ENCODE results near the gene LPAR5.

Gene LPAR5

DNA sequence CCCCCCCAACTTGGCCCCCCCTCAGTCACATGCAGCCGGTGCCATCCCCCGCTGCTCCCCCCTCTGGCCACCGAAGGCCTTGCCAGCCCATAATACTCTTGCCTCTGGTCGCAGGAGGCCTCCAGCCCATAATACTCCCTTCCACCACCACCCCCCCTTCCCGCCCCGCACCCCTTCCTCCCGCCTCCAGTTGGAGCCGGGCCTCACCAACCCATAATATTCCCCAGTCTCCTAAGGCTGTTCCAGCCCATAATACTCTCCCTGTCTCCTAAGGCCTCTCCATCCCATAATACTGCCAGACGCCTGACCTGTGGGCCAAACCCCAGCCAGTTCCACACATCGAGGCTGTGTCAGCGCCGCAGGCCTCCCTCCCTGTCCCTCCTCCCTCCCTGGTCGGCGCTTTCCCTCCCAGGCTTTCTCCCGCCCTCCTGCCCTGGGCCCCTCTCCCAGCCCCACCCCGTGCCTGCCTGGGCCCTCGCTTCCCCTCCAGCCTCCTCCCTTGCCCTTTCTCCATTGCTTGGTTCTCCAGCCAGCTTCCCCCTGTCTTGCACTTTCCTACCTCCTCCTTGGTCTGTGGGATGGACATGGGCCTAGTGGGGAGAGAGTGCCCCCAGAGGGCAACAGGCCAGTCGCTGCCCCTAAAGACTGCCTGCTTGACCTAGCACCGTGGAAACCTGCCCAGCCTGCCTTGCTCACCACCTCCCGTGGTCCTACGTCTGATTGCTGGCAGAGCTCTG lies 21.8 kb downstream of the LPAR5 start:
- TF ChIP-seq, protein P1, sequence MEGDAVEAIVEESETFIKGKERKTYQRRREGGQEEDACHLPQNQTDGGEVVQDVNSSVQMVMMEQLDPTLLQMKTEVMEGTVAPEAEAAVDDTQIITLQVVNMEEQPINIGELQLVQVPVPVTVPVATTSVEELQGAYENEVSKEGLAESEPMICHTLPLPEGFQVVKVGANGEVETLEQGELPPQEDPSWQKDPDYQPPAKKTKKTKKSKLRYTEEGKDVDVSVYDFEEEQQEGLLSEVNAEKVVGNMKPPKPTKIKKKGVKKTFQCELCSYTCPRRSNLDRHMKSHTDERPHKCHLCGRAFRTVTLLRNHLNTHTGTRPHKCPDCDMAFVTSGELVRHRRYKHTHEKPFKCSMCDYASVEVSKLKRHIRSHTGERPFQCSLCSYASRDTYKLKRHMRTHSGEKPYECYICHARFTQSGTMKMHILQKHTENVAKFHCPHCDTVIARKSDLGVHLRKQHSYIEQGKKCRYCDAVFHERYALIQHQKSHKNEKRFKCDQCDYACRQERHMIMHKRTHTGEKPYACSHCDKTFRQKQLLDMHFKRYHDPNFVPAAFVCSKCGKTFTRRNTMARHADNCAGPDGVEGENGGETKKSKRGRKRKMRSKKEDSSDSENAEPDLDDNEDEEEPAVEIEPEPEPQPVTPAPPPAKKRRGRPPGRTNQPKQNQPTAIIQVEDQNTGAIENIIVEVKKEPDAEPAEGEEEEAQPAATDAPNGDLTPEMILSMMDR (IDR thresholded peaks at IDR 0.05; ENCODE audit: low read depth, low read length), result no peak

DNA sequence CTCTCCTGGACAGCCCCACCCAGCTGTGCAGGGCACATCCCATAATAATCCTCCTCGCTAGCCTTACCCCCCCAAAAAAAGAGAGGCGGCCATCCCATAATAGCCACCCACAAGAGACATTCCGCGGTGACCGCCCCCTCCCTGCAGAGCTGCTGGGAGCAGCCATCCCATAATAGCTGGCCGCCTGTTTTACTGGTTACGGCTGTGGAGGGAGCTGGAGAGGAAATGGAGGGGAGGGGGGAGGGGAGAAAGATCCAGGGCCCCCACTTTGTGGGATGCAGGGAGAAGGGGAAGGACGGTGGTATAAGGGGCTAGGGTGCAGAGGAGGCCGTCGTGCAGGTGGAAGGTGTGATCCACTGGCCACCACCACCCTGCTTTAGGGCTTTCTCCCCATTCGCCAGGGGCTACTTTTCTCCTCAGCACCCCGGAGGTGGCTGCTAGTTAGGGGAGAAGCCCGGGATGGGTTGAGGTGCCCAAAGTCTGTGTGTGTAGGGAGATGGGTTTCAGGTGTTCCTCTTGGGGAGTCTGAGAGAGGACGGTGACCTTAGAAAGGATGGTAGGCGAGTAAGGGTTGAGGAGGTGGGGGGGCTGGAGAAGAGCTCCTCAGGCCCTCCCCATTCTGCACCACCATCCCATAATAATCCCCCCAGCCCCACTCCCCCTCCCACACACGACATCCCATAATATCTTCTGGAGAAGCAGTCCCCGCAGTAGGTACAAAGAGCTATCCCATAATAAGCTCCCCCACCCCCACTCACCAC lies 22.6 kb downstream of the LPAR5 start:
- Histone ChIP-seq H3K9me3 (no peaks in the 10 kb centered on the region), H3K36me3 (no peaks in the 10 kb centered on the region), H3K4me3 (ENCODE audit: low read depth, low read length) (peak overlapping the region; percentile 38), H3K27me3 (no peaks in the 10 kb centered on the region), H3K4me1 (peaks cover 30% of the 10 kb centered on the region)
- peak; percentile 82 for DNase-seq
- TF ChIP-seq, protein P1 (IDR thresholded peaks at IDR 0.05; ENCODE audit: low read depth, low read length), result no peak

More for the DNA sequence above, 21.8 kb downstream of the LPAR5 start:
- no peaks in the 10 kb centered on the region for H3K9me3 ChIP-seq
- H3K27me3 ChIP-seq, result no peaks in the 10 kb centered on the region
- DNase-seq, result peak; percentile 97
- no peaks in the 10 kb centered on the region for H3K36me3 ChIP-seq
- no peak overlapping the region for H3K4me3 ChIP-seq (ENCODE audit: low read depth, low read length)
- peaks cover 24% of the 10 kb centered on the region for H3K4me1 ChIP-seq

DNA sequence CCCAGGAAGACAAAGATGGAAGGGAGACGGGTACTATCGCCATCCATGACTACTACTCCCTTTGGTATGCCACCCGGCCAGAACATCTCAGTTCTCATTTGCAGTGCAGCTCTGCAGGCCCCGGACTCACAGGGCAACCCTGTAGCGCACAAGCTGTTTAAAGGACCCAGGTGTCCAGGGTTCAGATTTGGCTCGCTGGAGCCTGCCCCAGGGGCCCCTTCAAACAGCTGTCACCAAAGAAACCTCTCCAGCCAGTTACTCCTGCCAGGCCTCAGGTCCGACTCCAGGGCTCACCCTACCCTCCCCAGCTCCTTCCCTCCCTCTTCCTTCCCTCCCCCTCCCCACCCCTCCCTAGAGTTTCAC lies 23.1 kb downstream of the LPAR5 start:
- H3K27me3 ChIP-seq, result no peaks in the 10 kb centered on the region
- no peaks in the 10 kb centered on the region for H3K9me3 ChIP-seq
- no peaks in the 10 kb centered on the region for H3K36me3 ChIP-seq
- H3K4me3 ChIP-seq (ENCODE audit: low read depth, low read length), result peak overlapping the region; percentile 38
- no peak for DNase-seq
- TF ChIP-seq, protein P1 (IDR thresholded peaks at IDR 0.05; ENCODE audit: low read depth, low read length), result no peak
- H3K4me1 ChIP-seq, result peaks cover 36% of the 10 kb centered on the region

DNA sequence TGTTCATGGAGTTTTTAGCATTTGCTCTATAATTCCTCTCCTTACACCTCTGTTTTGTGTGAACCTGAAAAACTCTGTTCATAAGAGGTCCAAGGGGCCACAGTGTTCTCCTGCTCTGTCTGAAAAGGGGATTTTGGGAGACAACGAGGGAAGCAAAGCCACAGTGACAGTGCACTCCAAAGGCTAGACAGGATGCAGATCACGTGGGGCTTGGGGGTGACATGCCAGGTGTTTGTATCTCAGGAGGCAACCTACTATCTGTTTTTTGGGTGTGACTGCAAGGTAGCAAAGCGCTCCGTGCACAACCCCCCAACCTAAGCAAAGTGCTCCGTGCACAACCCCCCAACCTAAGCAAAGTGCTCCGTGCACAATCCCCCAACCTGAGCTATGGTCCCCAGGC lies 23.5 kb downstream of the LPAR5 start:
- Histone ChIP-seq H3K9me3 (no peaks in the 10 kb centered on the region), H3K4me1 (peaks cover 37% of the 10 kb centered on the region), H3K27me3 (no peaks in the 10 kb centered on the region), H3K4me3 (ENCODE audit: low read depth, low read length) (no peak overlapping the region; the same call in 1 of the 2 replicates), H3K36me3 (no peaks in the 10 kb centered on the region)
- no peak for DNase-seq
- TF ChIP-seq, protein P1 (IDR thresholded peaks at IDR 0.05; ENCODE audit: low read depth, low read length), result no peak

DNA sequence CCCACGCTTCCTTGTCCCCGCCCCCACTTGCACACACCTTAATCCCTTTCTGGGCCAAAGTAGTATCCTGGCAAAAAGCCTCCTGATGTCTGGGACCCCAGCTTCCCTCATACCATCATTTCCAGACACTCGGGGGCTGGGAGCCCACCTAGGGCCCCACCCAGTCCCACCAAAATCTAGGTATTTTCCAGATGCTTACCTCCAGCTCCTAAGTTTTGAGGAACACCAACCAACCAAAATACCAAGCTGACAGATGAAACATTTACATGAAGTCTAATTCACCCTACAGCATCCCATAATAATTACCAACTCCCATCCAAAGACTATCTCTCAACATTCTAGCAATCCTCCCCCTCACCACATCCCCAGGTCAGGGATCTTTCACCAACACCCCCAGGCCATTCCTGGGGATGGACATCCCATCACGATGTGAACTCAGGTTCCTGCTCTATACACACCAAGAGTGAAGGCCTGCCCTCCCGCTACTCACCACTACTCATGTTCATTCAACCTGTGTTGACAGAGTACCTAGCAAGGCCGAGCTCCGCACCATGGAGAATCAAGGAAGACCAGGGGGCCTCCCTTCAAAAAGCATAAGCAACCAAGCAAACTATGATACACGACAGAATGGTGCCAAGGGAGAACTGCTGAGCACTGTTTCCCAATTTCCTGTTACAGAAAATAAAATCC lies 27.0 kb downstream of the LPAR5 start:
- TF ChIP-seq, protein P1 (IDR thresholded peaks at IDR 0.05; ENCODE audit: low read depth, low read length), result no peak
- peaks cover 24% of the 10 kb centered on the region for H3K36me3 ChIP-seq
- H3K27me3 ChIP-seq, result no peaks in the 10 kb centered on the region
- no peaks in the 10 kb centered on the region for H3K9me3 ChIP-seq
- no peak overlapping the region for H3K4me3 ChIP-seq (ENCODE audit: low read depth, low read length)
- H3K4me1 ChIP-seq, result peaks cover 40% of the 10 kb centered on the region
- DNase-seq, result peak; percentile 34
